HG02588 (cell line): ENCODE data around the gene MLYCD.
A peak's percentile ranks its signal among the peaks of the same experiment; 100 is the strongest.
"Not testable (repeated sequence)": the region's sequence is repeated elsewhere in the genome, so short reads cannot be mapped to it uniquely, and the experiment has no call there.

ENCODE experiments used
- ATAC-seq: cut with Tn5 transposase; IDR thresholded peaks from one replicate; pipeline ENCODE4 v1.9.1; 2021; ENCODE audit warnings: mild to moderate bottlenecking, moderate library complexity; ENCODE audit not compliant: unreplicated experiment

The MLYCD gene

DNA sequence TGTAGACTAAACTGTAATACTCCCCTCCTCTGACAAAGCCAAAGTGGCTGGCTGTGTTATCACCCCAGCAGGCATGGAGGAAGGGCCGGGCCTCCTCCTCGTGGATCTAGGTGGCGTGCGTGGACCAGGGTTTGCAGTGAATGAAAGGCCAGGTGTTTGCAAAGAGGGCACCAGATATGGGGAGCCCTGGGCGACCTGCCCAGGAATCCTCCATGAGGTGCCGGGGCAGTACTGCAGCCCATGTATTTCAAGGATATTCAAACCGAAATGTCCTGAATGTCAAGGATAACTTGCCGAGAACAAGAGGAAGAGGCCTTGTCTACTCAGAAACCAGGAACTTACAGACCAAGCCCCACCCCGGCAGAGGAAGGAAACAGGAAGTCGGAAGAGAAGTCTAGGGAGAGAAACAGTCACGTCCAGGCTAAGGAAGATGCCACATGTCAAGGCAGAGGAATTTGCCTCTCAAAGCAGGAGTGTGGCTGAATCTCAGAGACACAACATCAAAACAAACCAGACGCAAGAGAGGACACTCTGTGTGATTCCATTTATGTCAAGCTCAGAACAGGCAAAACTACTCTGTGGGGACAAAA, 40.4 kb downstream of the MLYCD start:
- no peak for ATAC-seq

DNA sequence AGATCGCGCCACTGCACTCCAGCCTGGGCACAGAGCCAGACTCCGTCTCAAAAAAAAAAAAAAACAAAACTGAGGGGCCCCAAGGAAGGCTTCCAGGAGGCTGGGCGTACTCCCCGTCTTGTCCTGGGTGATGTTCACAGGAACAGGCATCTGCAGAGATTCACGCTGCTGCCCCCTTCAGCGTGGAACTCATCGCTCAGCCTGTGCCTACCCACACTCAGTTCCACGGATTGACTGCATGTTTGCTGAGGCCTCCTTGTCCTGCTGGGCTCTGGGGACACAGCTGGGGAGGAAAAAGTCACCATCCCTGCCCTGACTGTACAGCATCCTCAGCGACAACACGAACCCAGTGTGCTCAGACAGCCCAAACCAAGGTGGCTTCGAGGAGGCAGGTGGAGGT, 41.2 kb downstream of the MLYCD start:
- ATAC-seq, result no peak

DNA sequence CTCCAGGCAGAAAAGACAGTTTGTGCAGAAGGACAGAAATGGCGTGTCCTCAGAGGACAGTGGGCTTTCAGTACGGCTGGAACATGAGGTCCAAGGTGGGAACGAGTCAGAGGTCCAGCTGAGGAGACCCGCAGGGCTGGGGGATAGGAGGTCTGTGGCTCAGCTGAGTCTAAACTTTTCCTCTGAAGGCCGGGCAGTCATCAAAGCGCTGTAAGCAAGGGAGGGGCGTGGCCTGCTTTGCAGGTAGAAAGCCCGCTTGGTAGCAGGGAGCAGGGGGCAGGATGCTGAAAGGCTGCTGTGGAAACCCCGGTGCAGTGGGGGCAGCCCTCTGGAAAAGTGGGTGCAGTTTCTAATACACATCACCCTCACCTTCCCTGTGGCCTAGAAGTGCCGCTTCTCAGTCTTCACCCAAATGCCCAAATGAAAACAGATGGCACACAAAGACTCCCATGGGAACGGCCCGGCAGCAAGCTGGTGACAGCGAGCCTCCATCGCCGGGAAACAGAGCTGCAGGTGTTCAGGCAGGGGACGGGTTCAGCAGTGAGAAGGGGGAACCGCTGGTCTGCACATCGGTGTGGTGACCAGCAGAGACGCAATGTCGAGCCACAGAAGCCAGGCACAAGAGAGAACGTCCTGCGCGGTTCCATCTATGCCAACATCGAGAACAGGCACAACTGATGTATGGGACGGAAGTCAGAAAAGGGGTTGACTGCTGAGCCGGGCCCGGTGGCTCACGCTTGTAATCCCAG, 41.9 kb downstream of the MLYCD start:
- ATAC-seq, result no peak

DNA sequence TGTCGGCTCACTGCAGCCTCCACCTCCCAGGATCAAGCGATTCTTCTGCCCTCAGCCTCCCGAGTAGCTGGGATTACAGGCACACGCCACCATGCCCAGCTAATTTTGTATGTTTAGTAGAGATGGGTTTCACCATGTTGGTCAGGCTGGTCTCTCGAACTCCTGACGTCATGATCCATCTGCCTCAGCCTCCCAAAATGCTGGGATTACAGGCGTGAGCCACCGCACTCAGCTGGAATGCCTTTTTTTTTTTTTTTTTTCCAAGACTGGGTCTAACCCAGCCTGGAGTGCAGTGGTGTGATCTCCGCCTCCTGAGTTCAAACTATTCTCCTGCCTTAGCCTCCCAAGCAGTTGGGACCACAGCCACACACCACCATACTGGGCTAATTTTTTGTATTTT, 42.6 kb downstream of the MLYCD start:
- ATAC-seq, result not testable (repeated sequence)

DNA sequence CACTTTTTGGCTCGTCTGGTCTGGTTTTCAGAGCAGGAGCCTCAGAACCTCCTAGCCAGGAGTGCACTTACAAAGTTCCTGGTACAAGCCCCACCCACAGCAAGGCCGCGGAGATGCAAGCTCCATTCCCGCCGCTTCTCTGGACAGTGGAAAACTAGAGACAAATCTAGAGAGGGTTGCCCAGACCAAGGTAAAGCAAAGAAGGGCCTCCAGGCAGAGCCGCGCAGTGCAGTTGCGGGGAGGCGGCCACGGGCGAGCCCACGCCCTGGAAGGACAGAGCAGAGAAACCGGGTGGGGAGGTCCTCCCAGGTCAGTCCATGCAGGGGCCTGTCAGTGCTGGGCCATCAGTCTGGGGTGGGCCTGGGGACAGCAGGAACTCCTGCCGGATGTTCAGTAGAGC, 43.2 kb downstream of the MLYCD start:
- no peak for ATAC-seq

DNA sequence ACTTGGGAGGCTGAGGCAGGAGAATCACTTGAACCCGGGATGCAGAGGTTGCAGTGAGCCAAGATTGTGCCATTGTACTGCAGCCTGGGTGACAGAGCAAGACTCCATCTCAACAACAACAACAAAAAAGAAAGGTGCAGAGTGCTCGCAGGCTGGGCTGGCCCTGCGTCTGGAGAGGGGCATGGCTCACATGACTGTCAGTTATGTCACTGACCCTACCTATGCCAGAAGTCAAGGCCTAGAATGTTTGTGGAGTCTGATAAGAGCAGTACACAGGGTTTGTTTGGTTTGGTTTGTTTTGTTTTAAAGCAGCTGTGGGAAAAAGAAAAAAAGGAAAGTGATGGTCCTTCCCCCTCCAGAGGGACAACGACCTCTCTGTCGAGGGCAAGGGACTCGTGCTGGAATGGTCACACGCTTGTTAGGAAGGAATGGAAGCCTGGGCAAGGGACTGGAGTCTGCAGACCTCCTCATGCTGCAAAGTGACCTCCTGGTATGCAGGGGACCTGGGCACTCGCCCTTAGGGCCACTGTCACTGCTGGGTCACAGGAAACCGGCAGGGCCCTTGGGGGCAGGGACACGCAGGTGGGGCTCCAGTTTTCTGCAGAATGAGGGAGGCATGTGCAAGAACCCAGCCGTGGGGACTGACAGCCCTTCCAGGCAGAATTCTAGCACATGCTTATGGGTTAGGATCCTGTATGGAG, 44.0 kb downstream of the MLYCD start:
- no peak for ATAC-seq

DNA sequence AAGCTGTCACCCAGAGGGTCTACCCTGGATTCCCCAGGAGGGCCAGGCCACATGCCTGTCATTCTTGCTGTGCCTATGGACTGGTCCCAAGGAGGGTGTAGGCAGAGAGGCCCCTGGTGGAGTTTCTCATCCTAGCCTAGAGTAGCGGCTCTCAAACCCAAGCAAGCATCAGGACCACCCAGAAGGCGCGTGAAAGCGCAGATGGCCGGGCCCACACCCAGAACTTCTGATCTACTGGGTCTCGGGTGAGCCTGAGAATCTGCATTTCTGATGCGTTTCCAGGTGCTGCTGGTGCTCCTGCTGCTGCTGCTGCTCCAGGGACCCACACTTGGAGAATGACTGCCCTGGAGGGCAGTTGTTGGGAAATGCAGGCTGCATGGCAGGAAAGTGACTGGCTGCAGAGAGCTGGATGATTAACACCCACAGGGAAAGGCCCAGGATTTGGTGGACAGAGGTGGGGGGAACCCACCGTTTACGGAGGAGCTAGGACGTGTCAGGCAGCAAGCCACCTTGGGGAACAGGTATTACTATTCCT, 44.7 kb downstream of the MLYCD start:
- no peak for ATAC-seq

DNA sequence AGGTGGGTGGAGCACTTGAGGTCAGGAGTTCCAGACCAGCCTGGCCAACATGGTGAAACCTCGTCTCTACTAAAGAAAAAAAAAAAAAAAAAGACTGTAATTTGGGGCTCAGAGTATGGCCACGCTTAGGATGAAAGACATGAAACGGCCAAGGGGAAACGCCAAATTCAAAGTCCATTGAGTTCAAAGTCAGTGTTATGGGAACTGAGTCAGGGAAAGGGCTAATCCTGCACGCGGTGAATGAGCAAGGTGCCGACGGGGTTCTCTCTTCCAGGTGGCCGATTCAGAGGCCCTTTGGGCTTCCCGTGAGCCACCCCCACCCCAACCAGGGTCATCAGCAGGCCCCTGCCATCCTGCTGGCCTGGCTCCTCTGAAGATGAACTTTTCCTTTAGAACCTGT, 46.7 kb downstream of the MLYCD start:
- no peak for ATAC-seq

DNA sequence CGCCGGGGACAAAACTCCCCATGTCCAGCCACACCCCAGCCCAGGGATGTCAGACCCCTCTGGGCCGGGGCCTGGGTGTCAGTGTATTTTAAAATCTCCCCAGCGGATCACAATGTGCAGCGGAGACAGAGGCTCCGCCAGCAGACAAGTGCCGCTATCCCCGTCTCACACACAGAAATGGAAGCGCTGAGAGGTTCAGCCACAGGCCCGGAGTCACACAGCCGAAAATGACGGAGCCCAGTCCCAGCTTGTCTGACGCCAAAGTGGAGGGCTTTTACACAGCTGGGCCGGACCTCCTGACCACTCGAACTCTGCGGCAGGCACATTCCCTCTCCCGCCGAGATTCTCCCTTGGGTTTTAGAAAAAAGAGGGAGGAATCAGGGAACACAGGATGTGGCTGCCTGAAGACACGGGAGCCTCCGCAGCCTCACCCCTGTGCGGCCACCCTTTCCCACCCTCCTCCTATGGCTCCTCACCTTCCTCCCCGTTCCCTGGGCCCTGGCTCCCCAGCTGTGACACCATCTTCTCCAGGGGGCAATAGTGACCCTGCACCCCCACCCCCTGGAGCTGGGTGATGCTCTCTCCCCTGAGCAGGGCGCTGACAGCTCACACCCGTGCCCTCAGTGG, 47.4 kb downstream of the MLYCD start:
- ATAC-seq, result no peak

DNA sequence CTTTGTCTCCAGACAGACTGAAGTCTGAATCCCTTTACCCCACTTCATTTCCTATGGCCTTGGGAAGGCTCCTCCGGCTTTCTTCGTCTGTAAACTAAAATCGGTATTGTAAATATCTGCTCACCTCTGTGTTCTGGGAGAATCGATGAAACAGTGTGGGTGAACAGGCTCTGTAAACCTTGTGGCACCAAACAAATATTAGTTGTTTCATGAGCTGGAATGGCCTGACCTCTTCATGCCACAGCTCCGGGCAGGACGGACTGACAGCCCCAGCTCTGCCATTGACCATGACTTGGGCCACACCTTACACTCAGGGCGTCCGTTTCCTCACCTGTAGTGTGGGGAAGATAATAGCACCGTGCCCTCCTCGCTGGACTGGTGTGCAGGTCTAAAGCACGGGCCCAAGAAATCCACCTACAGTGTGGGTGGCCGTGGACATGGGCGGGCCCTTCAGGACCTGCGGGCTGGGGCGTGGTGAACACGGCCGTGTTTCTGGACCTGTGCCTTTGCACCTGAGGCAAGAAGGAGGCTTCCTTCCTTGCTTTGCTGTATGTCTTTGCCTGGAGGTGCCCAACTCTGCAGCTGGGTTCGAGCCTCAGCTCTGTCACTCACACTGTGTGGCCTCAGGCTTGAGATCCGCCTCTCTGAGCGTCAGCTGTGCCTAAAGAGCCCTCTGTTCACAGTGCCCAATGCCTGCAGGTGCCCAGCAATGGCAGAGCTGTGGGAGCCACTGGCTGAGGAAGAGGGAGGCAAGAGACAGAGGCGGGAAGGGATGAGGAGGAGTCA, 48.1 kb downstream of the MLYCD start:
- no peak for ATAC-seq

DNA sequence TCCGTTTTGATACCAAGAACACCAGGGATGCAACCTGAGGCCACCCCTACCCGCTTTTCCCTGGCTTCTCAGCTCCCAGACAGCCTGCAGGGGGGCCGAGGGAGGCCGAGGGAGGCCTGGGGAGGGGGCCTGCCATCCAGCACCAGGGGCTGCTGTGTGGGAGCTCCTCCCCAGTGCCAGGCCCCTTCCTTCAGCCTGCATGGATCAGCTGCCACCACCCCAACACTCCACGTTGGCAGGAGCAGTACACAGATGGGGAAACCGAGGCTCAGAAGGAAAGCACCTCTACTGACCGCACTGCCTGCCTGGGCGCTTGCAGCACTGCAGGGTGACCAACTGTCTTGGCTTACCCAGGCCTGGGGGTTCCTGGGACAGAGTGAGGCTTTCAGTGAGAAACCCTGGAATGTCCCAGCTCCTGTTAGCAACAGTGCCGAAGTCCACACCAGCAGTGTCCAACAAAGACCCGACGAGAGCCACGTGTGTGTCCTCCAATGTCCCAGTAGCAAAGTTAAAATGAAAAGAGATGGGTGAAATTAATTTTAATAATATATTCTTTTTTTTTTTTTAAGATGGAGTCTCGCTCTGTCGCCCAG, 48.8 kb downstream of the MLYCD start:
- no peak for ATAC-seq

DNA sequence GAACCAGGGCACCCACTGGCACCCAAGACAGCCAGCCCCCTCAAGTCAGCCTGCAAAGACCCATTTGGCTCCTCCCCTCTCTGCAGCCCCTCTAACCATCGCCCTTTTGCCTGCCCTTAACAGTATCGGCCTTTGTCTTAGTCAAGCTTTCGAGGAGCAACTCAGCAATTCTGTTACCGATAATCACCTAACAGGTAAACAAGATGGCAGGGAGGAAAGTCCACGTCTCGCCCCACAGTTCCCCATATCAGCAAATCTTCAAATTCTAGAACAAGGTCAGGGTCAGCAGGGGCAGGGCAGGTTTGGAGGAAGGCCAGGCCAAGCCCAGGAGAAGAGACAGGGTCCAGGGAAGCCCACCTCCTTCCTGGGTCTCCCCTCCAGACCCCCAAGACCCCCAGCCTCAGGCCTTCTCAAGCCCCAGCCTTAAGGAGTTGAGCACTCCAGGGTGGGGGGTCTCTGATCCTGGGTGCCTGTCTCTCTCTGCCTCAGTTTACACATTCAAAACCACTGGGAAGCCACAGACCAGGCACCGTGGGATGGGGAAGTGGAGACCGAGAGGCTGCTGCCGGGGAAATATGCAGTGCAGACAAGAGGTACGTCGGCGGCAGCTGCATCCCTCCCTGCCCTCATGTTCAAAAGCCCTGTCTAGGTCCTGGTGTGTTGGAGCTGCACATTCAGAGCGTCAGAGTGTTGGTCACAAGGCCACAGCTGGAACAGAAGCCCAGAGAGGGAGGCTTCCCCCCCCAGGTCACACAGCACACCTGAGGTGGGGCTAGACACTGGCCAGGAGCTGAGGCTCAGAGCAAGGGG, 50.2 kb downstream of the MLYCD start:
- no peak for ATAC-seq

DNA sequence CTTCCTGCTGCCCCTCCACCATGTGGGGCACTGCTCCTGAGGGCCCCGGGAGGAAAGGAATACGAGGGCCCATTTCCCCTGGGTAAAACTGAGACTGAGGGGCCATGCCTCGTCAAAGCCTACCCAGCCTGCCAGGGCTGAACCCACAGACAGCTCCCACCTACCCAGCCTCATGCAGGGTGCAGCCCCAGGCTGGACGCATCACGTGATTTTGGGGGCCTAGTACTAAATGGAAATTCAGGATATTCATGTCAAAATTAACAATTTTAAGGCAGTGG, 50.7 kb downstream of the MLYCD start:
- ATAC-seq, result no peak

DNA sequence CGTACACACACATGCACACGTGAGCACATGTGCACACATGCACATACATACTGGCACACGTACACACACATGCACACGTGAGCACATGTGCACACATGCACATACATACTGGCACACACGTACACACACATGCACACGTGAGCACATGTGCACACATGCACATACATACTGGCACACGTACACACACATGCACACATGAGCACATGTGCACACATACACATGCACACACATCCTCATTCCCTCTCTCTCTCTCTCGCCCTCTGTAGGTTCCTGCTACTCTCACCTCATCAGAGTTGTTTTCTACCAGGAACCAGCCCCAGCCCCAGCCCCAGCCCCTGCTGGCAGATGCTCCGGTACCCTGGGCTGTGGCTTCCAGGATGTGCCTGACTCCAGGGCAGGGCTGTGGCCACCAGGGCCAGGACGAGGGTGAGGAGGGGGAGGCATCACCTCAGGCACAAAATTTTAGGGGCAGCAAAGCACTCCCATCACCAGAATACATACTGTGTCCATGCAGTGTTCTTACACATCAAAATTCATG, 52.0 kb downstream of the MLYCD start:
- not testable (repeated sequence) for ATAC-seq

DNA sequence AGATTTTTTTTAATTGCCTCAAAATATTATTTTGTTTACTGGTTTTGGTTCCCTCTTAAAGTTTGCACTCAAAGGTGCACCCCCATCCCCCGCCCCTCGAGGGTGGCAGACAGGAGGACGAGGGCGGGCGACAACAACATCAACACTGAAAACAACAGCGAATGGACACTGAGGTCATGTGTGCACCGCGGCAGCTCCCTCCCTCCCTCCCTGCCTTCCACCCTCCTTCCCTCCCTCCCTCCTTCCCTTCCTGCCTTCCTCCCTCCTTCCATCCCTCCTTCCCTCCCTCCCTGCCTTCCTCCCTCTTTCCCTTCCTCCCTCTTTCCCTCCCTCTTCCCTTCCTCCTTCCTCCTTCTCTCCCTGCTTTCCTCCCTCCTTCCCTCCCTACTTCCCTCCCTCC, 52.6 kb downstream of the MLYCD start:
- ATAC-seq, result no peak

DNA sequence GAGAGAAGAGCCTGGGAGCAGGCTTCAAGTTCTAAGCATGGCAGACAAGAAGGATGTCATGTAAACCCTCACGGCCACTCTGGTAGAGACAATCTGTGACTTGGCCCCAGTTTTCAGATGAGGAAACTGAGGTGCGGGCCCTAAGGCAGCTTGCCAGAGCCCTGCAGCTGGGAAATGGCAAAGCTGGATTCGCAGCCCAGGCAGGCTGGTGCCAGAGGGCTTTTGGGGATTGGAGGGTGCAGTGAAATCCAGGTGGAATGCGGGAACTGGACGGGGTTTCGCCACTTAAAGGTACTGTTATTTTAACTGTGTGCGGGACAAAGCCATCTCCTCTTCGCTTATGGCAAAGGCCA, 53.6 kb downstream of the MLYCD start:
- no peak for ATAC-seq

DNA sequence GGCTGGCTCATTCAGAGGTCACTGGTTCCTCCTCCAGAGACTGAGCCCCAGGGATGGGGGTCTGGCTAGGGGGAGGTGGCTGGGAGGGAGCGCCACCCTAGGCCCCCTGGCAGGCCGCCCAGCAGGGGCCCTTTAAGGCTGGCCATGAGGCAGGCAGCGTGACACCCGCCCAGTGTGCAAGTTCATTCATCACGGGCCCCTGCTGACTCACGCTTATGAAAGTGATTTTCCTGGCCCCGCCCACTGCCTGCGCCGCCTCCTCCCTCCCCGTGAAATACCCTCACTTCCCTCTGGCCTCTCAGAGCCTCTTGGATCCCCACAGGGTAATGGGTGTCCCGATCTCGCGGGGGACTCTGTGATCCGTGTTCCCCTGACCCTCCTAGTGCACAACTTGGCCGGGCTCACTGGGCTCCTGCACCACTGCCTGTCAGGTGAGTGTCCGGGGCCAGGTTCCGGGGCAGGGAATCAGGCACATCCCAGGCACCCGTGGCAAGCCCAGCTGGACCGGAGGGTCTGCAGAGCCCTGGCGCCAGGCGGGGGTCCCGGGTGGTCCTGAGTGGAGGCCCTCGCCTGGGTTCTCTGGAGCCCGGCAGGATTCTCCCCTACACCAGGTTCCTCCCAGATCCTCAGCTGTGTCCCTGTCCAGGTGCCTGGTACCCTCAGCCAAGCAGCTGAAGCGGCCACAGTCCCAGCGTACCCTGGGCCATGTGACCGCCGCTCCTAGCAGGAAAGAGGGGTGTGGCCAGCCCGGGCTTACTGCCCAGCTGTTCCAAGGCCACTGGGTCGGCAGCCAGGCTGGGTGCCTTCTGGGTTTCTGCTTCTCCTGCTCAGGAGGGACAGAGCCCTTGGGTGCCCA, 54.3 kb downstream of the MLYCD start, which contains the start of gene OSGIN1:
OSGIN1 (plus strand) TSS at position 301 of the 856 bp plus-strand sequence. CDS start 4,432 bp downstream, outside the sequence.
- peak; percentile 67 for ATAC-seq

DNA sequence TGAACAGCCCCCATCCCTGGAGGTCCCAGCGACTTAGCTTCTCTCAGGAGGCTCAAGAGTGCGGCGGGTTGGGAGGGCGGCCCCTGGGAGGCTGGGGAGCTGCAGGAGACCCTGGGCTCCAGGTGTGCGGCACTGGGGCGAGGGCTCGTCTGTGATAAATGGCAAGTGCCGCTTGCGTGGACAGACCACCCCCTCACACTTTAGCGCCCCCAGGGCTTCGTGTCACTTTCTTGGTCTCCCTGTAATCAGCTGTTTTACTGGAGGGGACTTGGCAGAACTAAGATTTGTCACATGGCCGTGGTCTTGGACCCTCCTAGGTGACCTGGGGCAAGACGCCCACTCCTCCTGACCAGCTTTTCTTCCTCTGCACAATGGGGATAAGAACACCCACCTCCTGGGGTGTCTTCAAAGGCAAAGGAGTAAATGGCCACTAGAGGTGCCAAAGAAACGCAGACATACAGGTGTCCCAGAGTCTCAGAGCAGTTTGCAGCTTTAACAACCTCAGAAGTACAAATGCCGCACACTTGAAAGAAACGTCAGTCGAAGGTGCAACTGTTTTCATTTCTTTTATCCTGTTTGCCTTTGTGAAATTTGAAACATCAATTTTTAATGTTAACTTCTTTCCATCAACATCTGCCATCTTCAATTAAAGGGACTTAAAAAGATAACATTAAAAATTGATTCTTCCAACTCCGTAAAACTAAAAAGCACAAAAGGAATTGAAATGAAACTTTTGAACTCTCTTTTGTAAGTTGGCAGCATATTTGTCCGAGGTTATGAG, 55.1 kb downstream of the MLYCD start:
- no peak for ATAC-seq
